GM12892 (cell line): Measurements from ENCODE around the gene ARHGAP15.

Experiments used
- POLR2A ChIP-seq: IDR thresholded peaks from 2 replicates; pipeline ENCODE4 v1.6.1; 2011; ENCODE audit warnings: low read depth, low read length, control low read depth
- POLR2AphosphoS5 ChIP-seq: IDR thresholded peaks from 2 replicates; pipeline ENCODE4 v1.6.1; 2011; ENCODE audit warnings: low read depth, low read length, control low read depth
- TAF1 ChIP-seq: IDR thresholded peaks from 2 replicates; pipeline ENCODE4 v1.6.1; 2011; ENCODE audit warnings: low read depth, mild to moderate bottlenecking, control low read depth, low read length, borderline replicate concordance

DNA sequence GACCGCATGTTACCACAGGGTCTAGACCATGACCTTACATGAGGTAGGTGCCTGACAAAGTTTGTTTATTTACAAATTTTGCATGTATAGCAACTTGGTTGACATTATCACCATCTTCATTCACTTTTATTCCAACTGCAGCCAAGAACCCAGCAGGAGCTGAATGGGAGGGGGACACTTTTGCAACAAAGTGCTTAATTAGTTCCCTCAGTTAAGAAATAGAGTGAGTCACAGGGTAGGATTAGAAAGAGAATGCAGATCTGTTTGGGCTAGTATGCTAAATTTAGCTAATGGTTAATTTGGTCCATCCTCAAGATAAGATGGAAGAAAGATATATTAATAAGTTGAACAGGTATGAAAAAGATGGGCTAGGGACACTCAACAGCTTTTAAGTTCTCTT is 678.9 kb downstream of the ARHGAP15 start:
- no peak for TF ChIP-seq POLR2AphosphoS5
- TF ChIP-seq POLR2A, result no peak
- no peak for TF ChIP-seq TAF1
